GM12874 (cell line): ENCODE data around the gene POFUT1.

Experiments used
- TF ChIP-seq, protein P1 (sequence below): IDR thresholded peaks from 2 replicates; pipeline ENCODE4 v1.5.1; 2011; ENCODE audit warnings: low read depth, mild to moderate bottlenecking, control low read depth, low read length, moderate library complexity; ENCODE audit not compliant: insufficient read depth

POFUT1 gene

DNA sequence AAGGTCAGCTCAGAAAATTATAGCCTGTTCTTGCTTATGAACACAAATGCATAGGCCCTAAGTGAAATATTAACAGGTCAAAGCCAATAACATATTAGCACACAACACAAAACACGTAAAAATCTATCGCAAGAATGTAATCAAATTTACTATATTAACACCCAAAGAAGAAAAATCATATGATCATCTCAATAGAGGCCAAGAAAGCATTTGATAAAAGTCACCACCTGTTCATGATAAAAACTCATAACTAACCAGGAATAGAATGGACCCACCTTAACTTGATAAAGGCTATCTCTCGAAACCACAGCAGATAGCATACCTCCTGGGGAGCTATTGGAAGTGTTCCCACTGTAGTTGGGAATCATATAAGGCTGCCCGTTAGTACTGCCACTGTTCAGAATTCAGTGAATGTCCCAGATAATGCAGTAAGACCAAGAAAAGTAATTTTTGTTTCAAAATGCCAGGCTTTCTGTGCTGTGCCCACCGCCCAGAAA lies 21.6 kb downstream of the POFUT1 start:
- TF ChIP-seq, protein P1, sequence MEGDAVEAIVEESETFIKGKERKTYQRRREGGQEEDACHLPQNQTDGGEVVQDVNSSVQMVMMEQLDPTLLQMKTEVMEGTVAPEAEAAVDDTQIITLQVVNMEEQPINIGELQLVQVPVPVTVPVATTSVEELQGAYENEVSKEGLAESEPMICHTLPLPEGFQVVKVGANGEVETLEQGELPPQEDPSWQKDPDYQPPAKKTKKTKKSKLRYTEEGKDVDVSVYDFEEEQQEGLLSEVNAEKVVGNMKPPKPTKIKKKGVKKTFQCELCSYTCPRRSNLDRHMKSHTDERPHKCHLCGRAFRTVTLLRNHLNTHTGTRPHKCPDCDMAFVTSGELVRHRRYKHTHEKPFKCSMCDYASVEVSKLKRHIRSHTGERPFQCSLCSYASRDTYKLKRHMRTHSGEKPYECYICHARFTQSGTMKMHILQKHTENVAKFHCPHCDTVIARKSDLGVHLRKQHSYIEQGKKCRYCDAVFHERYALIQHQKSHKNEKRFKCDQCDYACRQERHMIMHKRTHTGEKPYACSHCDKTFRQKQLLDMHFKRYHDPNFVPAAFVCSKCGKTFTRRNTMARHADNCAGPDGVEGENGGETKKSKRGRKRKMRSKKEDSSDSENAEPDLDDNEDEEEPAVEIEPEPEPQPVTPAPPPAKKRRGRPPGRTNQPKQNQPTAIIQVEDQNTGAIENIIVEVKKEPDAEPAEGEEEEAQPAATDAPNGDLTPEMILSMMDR = no peak

DNA sequence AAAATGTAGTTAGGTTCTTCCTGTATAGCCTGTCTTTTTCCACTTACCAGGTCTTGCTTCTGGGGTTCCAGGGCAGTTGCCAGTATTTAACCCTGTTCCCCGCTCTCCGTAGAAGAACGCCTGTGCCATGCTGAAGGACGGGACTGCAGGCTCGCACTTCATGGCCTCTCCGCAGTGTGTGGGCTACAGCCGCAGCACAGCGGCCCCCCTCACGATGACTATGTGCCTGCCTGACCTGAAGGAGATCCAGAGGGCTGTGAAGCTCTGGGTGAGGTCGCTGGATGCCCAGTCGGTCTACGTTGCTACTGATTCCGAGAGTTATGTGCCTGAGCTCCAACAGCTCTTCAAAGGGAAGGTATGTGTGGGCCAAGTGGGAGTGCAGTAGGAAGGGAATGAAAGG lies 23.0 kb downstream of the POFUT1 start:
- TF ChIP-seq, protein P1 = no peak

DNA sequence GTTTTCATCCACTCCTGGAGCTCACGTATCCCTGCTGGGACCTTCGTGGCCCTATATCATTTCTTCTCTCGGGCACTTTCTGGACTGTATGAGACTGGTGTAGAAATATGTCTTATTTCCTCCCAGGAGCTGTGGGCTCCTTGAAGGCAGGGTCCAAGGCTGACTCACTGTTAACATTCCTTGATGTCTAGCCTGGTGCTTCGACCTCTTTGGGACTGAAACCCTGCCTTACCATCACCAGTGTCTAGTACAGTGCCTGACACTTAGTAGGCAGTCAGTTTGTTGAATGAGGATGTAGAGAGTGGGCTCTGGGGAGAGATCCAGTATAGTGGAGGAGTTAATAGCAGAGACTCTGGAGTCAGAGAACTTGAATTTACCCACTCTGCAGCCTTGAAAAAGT lies 23.6 kb downstream of the POFUT1 start:
- TF ChIP-seq, protein P1 = no peak

DNA sequence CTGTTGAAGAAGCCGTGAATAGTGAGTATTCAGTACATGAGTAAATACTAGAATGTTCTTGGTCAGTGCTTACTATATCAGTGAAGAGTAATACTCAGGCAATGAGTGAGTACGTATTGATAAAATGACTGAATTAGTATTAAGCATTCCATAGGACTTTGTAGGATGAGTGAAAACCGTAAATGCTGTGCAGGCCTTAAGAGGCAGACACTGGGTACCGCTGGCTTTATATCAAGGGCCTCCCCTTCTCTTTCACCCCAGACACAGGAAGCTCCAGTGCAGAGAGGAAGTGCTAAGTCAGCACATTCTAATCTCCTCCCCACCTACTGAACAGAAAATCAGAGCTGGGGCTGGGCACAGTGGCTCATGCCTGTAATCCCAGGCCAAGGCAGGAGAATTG lies 24.2 kb downstream of the POFUT1 start:
- TF ChIP-seq, protein P1 = no peak

DNA sequence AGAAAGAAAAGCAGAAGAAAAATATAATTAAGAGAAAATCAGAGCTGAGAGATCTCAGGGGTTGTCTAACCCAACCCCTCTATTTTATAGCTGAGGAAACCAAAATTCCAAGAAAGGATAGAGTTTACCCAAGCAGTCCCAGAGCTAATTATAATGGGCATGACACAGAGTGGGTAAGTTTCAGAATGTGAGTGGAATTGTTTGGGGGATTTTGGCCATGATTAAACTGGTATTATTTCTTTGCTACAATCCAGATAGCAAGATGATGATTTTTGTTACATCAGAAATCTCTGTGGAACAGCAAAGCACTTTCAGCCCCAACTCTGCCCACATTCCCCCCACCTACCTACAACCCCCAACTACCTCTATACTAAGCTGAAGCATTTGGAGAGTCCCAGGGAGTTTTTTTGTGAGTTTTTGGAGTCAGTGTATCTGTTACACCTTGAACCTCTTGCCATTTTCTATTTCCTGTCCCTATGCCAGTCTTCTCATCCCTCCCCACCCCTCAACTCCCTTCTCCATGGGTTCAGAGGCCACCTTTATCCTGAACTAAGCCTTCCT lies 24.7 kb downstream of the POFUT1 start:
- TF ChIP-seq, protein P1 = no peak

DNA sequence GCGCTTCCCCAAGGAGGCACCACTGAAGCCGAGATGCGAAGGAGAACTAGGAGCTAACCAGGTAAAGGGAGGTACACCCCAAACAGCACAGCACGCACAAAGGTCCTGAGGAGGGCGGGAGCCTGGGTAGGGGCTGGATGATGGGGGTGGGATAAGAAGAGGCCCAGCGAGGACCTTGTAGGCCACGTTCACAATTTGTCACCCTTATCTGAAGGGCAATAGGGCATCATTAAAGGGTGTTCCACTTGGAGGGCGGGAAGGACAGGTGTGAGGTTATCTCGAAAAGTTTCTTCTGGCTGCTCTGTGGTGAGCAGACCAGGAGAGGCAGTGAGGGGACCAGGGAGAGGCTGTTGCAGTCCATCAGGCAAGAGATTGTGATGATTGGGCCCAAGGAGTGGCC lies 25.6 kb downstream of the POFUT1 start:
- TF ChIP-seq, protein P1 = no peak

DNA sequence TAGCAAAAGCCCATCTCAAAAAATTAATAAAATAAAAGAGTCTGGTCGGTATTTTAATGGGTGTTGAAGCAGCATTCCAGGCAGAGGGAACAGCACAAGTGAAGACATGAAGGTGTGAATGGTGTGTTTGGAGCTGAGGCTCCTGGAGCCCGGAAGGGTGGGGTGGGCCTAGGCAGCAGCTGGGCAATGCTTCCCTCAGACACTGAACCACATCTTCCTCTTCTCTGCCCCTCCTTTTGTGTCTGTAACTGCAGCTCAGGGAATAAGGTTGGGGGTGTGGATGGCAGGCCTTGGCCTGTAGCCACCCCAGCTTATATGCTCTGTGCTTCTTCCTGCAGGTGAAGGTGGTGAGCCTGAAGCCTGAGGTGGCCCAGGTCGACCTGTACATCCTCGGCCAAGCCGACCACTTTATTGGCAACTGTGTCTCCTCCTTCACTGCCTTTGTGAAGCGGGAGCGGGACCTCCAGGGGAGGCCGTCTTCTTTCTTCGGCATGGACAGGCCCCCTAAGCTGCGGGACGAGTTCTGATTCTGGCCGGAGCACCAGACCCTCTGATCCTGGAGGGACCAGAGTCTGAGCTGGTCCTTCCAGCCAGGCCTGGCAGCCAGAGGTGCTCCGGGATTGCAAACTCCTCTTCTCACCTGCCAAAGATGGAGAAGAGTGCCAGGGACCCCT lies 26.6 kb downstream of the POFUT1 start:
- TF ChIP-seq, protein P1 = no peak
